ENCODE measurements around the gene MYL9.

MYL9 gene

GRCh38 chr20:36526521-36527011, 14.8 kb upstream of the MYL9 start:
- DNase-seq: no peak

DNA sequence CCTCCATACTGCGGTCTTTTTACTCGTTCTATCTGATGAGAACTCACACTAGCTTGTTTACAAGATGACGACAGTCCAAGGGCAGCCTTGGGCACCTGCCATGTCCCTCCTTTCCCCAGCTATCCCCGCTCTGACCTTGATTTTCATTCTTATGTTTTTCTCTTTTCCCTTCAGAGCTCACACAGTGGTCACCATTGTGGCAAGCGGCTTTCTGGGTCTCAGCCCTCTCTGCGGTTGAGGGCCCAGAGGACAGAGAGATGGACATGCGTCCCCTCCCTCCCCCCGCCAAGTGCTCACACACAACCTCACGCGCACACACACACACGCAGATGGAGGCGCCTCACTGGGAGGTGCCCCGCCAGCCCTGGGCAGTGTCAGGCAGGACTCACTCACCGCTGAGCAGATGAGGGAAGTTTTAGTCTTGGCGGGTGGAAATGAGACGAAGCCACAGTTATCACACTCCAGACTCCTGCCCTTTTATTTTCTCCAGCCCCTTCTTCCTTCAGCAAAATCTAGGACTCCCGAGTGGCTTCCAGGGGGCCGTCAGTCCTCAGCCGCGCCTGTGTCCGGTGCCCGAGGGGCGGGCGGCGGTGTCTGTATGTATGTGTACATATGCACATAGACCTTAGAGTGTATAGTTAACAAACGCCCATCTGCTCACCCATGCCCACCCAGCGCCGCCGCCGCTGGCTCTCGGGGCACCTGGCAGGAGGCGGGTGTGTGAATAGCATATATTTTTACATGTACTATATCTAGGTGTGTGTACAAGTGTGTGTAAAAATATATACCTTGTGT, 13.8 kb upstream of the MYL9 start:
- DNase-seq: no peak

GRCh38 chr20:36528176-36528874, 13.0 kb upstream of the MYL9 start:
- no peak for DNase-seq

DNA sequence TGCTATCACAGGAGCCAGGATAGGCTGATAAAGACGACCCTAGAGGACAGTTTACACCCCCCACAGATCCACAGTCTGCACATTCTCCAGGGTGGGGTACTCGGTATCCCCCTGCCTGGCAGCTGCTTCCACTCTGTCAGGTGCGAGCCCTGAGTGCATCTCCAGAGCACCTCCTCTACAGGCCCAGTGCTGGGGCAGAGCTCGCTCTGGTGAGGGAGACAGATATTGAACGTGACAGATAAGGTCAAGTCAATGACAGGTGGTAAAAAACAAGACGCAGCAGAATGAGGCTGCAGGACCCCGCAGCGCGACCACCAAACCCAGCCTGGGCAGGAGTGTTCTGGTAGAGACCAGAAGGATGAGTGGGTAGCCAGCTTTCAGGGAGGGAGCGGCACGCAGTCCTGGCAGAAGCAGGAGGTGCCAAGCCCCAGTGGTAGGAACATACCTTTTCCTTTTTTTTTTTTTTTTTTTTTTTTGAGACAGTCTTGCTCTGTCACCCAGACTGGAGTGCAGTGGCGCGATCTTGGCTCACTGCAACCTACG, 12.4 kb upstream of the MYL9 start:
- DNase-seq: no peak

GRCh38 chr20:36532388-36532787, 8.9 kb upstream of the MYL9 start:
- no peak for DNase-seq

DNA sequence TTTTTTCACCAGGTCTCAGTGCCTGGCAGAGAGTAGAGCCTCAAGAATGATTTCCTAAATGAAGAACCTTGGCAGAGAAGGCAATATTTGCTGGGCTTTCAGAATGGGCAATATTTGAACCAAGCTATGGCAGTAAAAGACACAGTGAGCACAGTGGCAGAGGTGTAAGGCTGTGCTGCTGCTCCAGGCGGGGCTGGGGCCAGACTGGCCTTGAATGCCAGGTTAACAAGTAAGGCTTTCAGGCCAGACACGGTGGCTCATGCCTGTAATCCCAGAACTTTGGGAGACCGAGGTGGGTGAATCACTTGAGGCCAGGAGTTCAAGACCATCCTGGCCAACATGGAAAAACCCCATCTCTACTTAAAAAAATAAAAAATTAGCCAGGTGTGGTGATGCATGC, 8.5 kb upstream of the MYL9 start:
- DNase-seq: no peak

DNA sequence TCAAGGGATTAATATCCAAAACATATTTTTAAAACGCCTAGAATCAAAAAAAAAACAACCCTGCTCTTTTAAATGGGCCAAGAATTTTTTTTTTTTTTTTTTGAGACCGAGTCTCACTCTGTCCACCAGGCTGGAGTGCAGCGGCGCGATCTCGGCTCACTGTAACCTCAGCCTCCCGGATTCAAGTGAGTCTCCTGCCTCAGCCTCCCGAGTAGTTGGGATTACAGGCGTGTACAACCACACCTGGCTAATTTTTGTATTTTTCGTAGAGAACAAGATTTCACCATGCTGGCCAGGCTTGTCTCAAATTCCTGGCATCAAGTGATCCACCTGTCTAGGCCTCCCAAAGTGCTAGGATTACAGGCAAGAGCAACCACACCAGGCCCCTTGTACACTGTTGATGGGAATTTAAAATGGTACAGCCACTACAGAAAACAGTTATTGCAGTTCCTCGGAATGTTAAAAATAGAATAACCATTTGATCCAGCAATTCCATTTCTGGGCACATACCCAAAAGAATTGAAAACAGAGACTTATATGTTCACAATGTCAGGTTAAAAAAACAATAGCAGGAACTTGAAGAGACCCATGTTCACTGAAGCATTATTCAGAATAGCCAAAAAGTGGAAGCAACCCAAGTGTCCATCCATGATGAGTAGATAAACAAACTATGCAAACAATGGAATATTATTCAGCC, 3.1 kb upstream of the MYL9 start:
- no peak for DNase-seq

GRCh38 chr20:36540551-36541211, 638 bp upstream of the MYL9 start:
- DNase-seq: no peak

- no peak for DNase-seq
Observed at GRCh38 chr20:36541768-36542488, 609 bp downstream of the MYL9 start.

DNA sequence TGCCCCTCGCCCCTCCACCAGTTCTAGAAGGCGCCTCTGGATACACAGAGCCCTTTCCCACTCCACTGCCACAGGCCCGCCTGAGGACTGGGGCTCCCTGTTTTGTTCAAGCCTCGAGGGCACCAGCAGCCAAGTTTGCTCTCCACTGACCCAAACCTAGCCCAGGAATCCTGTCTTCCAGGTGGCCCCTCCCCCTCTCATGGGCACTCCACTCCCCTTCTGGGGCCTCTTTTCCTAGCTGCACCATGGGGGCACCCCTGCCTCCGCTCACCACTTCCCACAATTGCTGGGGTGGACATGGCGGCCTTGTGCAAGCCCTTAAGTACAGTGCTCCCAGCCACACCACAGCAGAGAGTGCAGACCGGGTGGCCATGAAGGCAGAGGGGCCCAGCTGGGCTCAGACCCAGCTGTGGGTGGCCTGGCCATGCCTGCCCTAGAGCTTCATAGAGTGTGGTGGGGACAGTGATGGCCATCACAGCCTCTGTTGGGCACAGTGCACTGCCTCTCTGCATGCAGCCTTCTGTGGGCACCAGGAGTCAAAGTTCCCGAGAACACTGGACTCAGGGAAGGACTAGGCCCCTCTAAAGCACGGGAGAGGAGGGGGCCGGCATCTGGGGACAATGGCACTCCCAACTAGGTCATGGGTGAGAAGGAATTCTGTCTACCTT, 1.3 kb downstream of the MYL9 start:
- DNase-seq: no peak

GRCh38 chr20:36543184-36544133, 2.1 kb downstream of the MYL9 start:
- DNase-seq: no peak

- DNase-seq: no peak
Observed at GRCh38 chr20:36544134-36545018, 3.1 kb downstream of the MYL9 start.

DNA sequence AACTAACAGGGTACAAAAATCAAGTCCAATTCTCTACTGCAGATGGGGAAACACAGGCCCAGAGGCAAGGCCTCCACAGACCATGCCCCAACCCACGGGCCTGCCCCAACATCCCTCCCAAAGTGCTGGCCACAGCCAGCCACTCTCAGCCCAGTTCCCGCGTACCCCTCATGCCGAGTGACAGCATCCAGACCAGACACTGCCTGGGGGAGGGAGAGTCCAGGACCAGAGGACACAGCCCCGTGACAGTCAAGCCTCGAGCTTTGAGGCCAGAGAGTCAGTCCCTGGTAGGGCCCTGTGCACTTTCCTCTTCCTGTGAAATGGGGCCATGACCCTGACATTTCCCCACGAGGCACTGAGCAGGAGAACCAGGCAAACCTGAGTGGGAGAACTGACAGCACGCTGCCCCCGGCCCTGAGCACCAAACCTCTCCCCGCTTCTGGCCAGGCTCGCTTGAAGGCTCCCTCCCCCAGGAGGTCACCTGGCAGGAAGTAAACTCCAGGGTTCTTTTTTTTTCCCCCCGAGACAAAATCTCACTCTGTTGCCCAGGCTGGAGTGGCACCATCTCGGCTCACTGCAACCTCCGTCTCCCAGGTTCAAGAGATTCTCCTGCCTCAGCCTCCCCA, 4.9 kb downstream of the MYL9 start:
- DNase-seq: no peak

- no peak for DNase-seq
Observed at GRCh38 chr20:36547186-36548005, 6.1 kb downstream of the MYL9 start.

DNA sequence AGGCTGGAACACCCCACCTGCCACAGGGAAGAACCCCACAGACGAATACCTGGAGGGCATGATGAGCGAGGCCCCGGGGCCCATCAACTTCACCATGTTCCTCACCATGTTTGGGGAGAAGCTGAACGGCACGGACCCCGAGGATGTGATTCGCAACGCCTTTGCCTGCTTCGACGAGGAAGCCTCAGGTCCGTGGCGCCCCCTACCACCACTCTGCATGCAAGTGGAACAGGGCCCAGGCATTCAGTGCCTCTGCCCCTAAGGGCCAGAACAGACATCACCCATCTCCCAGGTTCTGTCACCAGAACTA, 6.6 kb downstream of the MYL9 start:
- DNase-seq: no peak

- no peak for DNase-seq
Observed at GRCh38 chr20:36548704-36549627, 7.6 kb downstream of the MYL9 start.

- DNase-seq: no peak
Observed at GRCh38 chr20:36549628-36549941, 8.3 kb downstream of the MYL9 start.

Measured in NCI-H2227 treated with DMSO at 0.1 percent for 48 hours (cell line).